K562 (cell line): ENCODE data around the gene NAP1L1. TPM values are rescaled to one million over a fixed set of nuclear protein-coding genes. Genes with fewer than 3 reads are reported as not detected.

Experiments used
- CBX1 ChIP-seq: sonication (generic); IDR thresholded peaks from 2 replicates; pipeline ENCODE4 v1.6.1; 2016; ENCODE audit warnings: antibody characterized with exemption, low read depth, mild to moderate bottlenecking
- ELF4 ChIP-seq: fragments of 450-650 bp; formaldehyde crosslinking; IDR thresholded peaks from 2 replicates; pipeline ENCODE4 v1.4.0; 2022; ENCODE audit warnings: missing genetic modification characterization
- EP400 ChIP-seq: fragments of 450-650 bp; IDR thresholded peaks from 2 replicates; pipeline ENCODE4 v1.6.1; 2017; ENCODE audit warnings: antibody characterized with exemption, mild to moderate bottlenecking, moderate library complexity
- ESRRA ChIP-seq: fragments of 450-650 bp; IDR thresholded peaks from 2 replicates; pipeline ENCODE4 v1.6.1; 2014; ENCODE audit warnings: low read depth, mild to moderate bottlenecking, moderate library complexity, borderline replicate concordance
- ETS1 ChIP-seq: conservative IDR thresholded peaks from 2 replicates; pipeline ENCODE4 v1.6.1; 2011; ENCODE audit warnings: low read depth, mild to moderate bottlenecking, low read length; ENCODE audit not compliant: control insufficient read depth
- JUND ChIP-seq, 2 experiments: IDR thresholded peaks; 2 replicates in 1 of 2; 3 replicates in 1 of 2; pipeline ENCODE4 v1.6.1; 2011; ENCODE audit warnings: borderline replicate concordance in 2 of 2, low read depth in 2 of 2, low read length in 2 of 2, improper control_type of control experiment in 1 of 2, missing biosample characterization in 1 of 2, missing genetic modification characterization in 1 of 2, missing genetic modification reagents in 1 of 2
- SLC30A9 ChIP-seq: fragments of 250-450 bp; sonication (Bioruptor Pico); IDR thresholded peaks from 2 replicates; pipeline ENCODE4 v1.8.0; 2022; ENCODE audit warnings: mild to moderate bottlenecking, moderate library complexity
- SRSF3 ChIP-seq: fragments of 200-400 bp; formaldehyde crosslinking; IDR thresholded peaks from 2 replicates; pipeline ENCODE4 v1.6.1; 2016; ENCODE audit warnings: mild to moderate bottlenecking, low read length, moderate library complexity; ENCODE audit not compliant: insufficient read depth
- TARDBP ChIP-seq: fragments of 450-650 bp; IDR thresholded peaks from 2 replicates; pipeline ENCODE4 v1.6.1; 2016
- ZBTB17 ChIP-seq: fragments of 450-650 bp; formaldehyde crosslinking; IDR thresholded peaks from 2 replicates; pipeline ENCODE4 v1.4.0; 2020; ENCODE audit warnings: mild to moderate bottlenecking
- ZFP30 ChIP-seq: fragments of 250-450 bp; sonication (Bioruptor Pico); IDR thresholded peaks from 2 replicates; pipeline ENCODE4 v1.8.0; 2022; ENCODE audit warnings: moderate library complexity, mild to moderate bottlenecking, inconsistent platforms, borderline replicate concordance
- ZNF140 ChIP-seq: fragments of 250-450 bp; sonication (Bioruptor Pico); IDR thresholded peaks from 2 replicates; pipeline ENCODE4 v1.8.0; 2021; ENCODE audit warnings: moderate library complexity, mild to moderate bottlenecking, inconsistent platforms
- ZNF212 ChIP-seq: fragments of 450-650 bp; formaldehyde crosslinking; IDR thresholded peaks from 2 replicates; pipeline ENCODE4 v1.4.0; 2020; ENCODE audit warnings: mild to moderate bottlenecking
- ZNF3 ChIP-seq: fragments of 250-450 bp; sonication (Bioruptor Pico); IDR thresholded peaks from 2 replicates; pipeline ENCODE4 v1.5.0; 2021; ENCODE audit warnings: mild to moderate bottlenecking, moderate library complexity
- ZNF655 ChIP-seq: fragments of 250-450 bp; sonication (Bioruptor Pico); IDR thresholded peaks from 2 replicates; pipeline ENCODE4 v1.5.0; 2021
- polyA plus RNA-seq, 8 experiments: library from polyadenylated mRNA; depleted of rRNA in 4 of 8; stranded (reverse) in 5 of 8; unstranded in 3 of 8; fragments of >200 nt; fragmentation: Nextera tagmentation in 2 of 8; fragmentation: Illumina TruSeq in 1 of 8; extraction: Ambion mirVana in 2 of 8; extraction: Trizol in 1 of 8; gene quantifications; 2 replicates each; pipeline versions ENCODE4 v1.2.1 to v1.2.3, GENCODE V29; 2011 to 2014; ENCODE audit warnings: inconsistent platforms in 1 of 8, missing spikeins in 1 of 8
- total RNA-seq, 7 experiments: library from RNA; depleted of rRNA in 6 of 7; stranded (reverse); fragments of >200 nt in 6 of 7; fragmentation: Illumina TruSeq in 2 of 7; extraction: Trizol in 2 of 7; gene quantifications; 2 replicates each; pipeline versions ENCODE4 v1.2.1 to v1.2.3, GENCODE V29; 2011 to 2021; ENCODE audit warnings: low replicate concordance in 1 of 7
- TF ChIP-seq, protein P1 (sequence below): sonication (generic); formaldehyde crosslinking; IDR thresholded peaks from 2 replicates; pipeline ENCODE4 v1.8.1; 2023; ENCODE audit warnings: mild to moderate bottlenecking, missing genetic modification reagents
- TF ChIP-seq, protein P2 (sequence below): sonication (generic); formaldehyde crosslinking; IDR thresholded peaks from 2 replicates; pipeline ENCODE4 v1.8.0; 2023; ENCODE audit warnings: mild to moderate bottlenecking, missing genetic modification reagents
- TF ChIP-seq, protein P3 (sequence below): fragments of 450-650 bp; formaldehyde crosslinking; IDR thresholded peaks from 2 replicates; pipeline ENCODE4 v1.4.0; 2022; ENCODE audit warnings: missing genetic modification characterization

The NAP1L1 gene
- total and polyA plus RNA-seq, 9 of the 15 experiments (the other 6 are each of a cell fraction or from before 2014, with no cell fraction given), result 287 to 747 (median 450) TPM

- TF ChIP-seq ZNF140 (CRISPR knock-in tag) (no peak), ZNF212 (CRISPR knock-in tag) (no peak), ELF4 (CRISPR knock-in tag) (no peak), ZNF655 (CRISPR knock-in tag) (no peak), JUND (IDR thresholded peaks at IDR 0.05; ENCODE audit: borderline replicate concordance, low read depth, low read length) (peak; percentile 39; the same call in 1 of the 2 replicates), JUND (tag; IDR thresholded peaks at IDR 0.05; ENCODE audit: borderline replicate concordance, low read depth, low read length) (no peak), ESRRA (no peak), SLC30A9 (CRISPR knock-in tag) (no peak), ZNF3 (no peak), CBX1 (no peak), ZFP30 (CRISPR knock-in tag) (no peak), TARDBP (no peak), SRSF3 (no peak), ETS1 (no peak), EP400 (no peak), ZBTB17 (CRISPR knock-in tag) (no peak)
- TF ChIP-seq, protein P1, sequence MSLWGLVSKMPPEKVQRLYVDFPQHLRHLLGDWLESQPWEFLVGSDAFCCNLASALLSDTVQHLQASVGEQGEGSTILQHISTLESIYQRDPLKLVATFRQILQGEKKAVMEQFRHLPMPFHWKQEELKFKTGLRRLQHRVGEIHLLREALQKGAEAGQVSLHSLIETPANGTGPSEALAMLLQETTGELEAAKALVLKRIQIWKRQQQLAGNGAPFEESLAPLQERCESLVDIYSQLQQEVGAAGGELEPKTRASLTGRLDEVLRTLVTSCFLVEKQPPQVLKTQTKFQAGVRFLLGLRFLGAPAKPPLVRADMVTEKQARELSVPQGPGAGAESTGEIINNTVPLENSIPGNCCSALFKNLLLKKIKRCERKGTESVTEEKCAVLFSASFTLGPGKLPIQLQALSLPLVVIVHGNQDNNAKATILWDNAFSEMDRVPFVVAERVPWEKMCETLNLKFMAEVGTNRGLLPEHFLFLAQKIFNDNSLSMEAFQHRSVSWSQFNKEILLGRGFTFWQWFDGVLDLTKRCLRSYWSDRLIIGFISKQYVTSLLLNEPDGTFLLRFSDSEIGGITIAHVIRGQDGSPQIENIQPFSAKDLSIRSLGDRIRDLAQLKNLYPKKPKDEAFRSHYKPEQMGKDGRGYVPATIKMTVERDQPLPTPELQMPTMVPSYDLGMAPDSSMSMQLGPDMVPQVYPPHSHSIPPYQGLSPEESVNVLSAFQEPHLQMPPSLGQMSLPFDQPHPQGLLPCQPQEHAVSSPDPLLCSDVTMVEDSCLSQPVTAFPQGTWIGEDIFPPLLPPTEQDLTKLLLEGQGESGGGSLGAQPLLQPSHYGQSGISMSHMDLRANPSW (CRISPR knock-in tag), result no peak
- TF ChIP-seq, protein P2, sequence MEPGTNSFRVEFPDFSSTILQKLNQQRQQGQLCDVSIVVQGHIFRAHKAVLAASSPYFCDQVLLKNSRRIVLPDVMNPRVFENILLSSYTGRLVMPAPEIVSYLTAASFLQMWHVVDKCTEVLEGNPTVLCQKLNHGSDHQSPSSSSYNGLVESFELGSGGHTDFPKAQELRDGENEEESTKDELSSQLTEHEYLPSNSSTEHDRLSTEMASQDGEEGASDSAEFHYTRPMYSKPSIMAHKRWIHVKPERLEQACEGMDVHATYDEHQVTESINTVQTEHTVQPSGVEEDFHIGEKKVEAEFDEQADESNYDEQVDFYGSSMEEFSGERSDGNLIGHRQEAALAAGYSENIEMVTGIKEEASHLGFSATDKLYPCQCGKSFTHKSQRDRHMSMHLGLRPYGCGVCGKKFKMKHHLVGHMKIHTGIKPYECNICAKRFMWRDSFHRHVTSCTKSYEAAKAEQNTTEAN (CRISPR knock-in tag), result no peak
- TF ChIP-seq, protein P3, sequence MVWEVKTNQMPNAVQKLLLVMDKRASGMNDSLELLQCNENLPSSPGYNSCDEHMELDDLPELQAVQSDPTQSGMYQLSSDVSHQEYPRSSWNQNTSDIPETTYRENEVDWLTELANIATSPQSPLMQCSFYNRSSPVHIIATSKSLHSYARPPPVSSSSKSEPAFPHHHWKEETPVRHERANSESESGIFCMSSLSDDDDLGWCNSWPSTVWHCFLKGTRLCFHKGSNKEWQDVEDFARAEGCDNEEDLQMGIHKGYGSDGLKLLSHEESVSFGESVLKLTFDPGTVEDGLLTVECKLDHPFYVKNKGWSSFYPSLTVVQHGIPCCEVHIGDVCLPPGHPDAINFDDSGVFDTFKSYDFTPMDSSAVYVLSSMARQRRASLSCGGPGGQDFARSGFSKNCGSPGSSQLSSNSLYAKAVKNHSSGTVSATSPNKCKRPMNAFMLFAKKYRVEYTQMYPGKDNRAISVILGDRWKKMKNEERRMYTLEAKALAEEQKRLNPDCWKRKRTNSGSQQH (CRISPR knock-in tag), result no peak
These were observed 47.1 kb downstream of the NAP1L1 start (continued) for GRCh38 chr12:76037130-76038103.
